CD4-positive, alpha-beta T cell treated with Interleukin-21 for 1 hour (primary cell): Measurements from ENCODE around the gene TGFA.

Source experiments
- DNase-seq: peaks from one replicate; pipeline ENCODE4 v3.0.0-alpha.2; 2020

The TGFA gene

DNA sequence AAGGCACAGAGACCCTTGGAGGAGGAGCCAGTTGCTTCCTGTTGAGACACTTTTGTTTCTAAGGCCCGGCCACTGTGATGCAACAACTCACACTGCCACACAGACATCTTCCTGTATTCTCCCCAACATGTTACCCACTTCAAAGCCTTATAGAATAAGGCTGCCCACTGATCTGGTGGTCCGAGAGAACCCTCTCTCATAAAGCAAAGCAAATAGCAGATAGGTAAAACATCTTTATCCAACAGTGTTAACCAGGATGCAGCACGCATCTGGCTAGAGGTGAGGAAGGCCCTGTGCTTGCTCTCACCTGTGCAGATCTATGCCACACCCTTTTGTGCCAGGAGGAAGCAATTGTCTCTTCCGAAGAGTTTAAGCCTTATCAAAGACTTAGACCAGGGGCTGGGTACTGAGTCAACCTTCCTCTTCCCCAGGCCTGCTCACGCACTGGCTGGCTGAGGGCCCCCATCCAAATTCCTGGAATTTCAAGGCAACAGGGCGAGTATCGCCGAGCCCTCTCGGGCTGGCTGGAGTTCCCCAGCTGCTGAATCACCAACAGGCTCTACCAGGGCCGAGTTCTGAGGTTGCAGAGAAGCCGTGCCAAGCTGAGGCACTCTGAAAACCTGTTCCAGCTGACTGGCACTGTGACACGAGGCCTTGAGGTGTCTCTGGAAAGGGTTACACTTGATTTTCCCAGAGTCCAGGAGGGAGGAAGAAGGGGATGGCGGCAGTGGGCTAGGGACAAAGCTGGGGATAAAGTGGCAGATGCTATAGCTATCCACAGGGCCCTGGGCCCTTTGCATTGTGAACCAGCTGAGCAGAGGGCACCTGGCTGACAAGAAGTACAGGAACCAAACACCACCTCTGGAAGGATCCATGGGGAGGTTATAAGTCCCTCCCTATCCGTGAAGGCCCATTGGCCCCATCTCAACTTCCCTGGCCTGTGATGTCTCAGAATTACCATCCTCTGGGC, 29.3 kb downstream of the TGFA start:
- peak; percentile 38 for DNase-seq

DNA sequence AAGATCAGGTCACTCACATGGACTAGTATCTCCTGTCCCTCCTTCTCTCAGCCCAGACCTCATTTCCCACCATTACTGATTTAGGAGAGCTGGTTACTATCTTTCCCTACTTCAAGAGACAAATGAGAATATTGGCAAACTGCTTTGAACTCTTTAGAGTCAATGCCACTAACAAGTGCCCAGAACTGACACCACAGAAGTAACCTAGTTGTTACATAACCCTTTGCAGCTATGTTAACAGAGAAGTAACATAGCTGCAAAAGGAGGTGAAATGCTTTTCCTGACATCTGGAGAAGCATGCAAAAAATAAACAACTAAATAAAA, 30.0 kb downstream of the TGFA start:
- no peak for DNase-seq

DNA sequence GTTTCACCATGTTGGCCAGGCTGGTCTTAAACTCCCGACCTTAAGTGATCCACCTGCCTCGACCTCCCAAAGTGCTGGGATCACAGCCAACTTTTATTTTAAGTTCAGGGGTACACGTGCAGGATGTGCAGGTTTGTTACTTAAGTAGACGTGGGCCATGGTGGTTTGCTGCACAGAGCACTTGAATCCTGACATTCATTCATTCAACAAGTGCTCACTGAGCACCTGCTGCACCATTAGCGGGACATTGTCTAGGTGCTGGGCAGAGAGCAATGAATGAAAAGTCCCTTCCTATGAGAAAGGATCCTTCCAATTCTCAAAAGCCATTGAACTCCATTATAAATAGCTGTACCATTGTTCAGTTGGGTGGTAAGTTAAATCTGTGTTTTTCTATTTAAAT, 31.0 kb downstream of the TGFA start:
- no peak for DNase-seq

DNA sequence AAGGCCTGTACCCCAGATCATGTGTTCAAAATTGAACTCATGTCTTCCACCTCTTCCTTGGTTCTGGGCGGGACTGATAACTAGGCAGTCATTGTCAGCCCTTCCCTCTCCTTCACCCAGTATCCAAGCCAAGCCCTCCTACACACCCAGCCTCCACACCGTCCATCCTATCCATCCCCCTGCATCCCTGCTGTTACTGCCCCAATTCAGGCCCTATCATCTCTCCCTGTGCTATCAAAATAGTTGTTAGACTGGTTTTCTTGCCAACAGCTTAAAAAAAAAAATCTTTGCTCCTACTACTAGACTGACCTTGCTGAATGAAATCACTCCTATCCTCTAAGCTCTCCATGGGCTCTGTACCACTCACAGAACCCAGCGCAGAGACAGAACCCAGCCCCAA, 32.8 kb downstream of the TGFA start:
- DNase-seq, result no peak

DNA sequence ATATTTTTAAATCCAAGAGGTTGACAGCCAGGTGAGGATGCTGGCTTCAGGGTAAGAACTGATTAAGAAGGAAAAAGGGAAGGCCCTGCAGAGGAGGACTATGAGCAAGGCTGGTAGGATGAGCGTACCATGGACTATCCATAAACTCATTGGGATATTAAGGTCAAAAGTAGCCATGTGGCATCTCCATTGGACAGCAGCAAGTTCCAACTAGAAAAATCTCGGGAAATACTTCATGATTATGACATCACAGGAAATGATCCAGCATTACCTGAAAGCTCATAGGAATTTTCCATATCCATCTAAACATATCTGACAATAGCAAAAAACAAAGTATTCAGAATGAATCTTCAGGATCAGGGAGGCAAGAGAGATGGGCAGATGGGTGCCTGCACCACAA, 34.2 kb downstream of the TGFA start:
- DNase-seq, result no peak

DNA sequence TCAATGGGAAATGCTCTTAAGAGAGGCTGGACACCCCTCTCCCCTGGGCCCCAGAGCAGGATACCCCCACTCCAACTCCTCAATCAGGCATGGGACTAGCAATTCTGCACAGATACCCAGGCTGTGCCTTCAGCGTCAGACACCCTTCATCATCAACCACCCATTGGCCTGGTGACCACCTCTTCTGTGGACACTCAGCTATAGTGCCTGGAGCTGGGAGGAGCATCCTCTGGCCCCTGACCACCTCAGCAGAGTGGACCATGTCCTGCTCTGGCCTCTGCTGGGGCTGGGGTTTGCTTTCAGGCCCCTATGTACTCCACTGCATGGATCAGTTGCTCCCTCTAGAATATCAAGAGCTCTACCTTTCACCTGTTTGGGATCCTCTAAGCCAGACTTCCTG, 35.1 kb downstream of the TGFA start:
- DNase-seq, result no peak

DNA sequence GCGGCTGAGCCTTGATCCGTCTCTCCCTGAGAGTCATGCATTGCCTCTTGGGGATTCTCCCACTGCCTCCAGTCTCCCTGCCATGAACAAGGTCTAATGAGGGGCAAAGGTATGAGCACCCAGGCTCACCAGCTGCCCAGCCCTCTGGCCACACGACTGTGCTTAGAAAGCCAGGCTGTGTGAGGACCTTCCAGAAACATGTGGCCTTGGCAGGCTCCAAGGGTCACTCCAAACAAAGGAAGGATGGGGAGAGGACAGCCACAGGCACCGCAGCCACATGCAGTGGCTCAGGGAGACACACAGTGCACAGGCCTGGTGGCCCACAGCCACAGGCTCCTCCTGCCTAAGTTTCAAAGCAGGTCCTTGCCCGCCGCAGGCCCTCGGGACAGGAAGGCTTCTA, 35.8 kb downstream of the TGFA start:
- DNase-seq, result no peak

DNA sequence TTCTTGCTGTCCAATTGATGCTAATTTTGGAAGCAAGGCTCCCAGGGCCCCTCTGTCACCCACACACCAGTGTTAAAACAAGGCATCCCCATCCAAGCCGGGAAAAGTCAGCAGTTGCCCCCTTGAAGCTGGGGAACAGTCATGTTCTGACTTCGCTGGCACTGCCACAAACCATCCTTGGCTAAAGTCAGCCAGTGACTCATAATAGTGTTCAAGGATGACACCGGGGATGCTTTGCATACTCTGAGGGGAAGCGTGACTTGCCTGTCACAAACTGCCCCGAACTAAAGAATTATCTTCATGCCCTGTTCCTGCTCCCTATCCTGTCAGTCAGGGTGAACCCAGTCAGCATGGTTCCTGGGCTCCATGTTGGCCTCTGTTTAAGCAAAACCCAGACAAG, 37.0 kb downstream of the TGFA start:
- DNase-seq, result no peak

DNA sequence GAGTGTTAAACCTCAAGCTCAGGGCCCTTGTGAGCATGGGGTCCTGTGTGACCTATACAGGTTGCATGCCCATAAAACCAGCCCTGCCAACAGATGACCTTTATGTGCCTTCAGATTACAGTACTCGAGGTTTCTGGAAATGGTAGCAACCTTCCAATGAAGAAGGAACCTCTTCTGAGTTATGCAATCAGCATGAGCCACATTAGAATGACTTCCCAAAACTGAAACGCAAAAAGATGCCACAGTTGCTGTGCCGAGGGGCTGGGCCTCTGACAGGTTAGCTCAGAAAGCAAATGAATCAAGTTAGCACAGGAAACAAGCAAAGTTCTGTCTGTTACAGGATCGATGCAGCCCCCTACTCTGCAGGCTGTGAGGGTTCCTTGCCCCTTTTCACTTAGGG, 37.7 kb downstream of the TGFA start:
- no peak for DNase-seq

DNA sequence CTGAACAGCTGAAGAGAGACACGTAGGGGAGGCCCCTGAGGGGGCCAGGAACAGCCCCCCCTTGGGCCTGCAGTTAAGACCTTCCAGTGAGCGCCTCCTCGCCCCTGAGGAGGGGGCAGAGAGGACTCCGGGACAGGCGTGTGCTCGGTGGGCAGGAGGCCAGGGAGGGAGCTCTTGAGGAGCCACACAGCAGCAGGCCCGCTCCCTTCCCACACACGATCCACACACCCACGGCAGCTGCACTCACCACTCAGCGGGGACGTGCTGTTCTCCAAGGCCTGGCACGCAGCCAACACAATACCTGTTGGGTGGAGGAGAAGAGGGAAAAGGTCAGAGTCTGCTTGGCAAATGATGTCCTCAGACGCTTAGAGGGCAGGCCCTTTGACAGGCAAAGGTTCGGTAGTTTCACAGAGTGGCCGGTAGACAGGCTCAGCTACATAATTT, 39.0 kb downstream of the TGFA start:
- no peak for DNase-seq

DNA sequence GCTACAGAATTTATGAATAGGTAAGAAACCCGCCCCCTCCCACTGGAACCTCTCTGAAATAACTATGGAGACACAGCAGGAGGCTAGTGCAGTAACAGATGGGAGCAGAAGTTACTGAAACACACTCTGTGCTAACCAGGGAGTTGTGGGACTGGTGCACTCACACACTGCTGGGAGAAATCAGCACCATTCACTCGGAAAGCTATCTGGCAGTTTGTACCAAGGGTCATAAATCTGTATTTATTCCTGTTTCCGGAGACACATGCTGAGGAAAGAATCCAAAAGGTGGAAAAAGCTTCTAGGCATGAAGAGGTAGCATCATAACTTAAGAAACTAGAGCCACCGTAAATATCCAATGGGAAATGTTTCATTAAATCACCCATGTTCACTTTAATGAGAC, 39.9 kb downstream of the TGFA start:
- no peak for DNase-seq

DNA sequence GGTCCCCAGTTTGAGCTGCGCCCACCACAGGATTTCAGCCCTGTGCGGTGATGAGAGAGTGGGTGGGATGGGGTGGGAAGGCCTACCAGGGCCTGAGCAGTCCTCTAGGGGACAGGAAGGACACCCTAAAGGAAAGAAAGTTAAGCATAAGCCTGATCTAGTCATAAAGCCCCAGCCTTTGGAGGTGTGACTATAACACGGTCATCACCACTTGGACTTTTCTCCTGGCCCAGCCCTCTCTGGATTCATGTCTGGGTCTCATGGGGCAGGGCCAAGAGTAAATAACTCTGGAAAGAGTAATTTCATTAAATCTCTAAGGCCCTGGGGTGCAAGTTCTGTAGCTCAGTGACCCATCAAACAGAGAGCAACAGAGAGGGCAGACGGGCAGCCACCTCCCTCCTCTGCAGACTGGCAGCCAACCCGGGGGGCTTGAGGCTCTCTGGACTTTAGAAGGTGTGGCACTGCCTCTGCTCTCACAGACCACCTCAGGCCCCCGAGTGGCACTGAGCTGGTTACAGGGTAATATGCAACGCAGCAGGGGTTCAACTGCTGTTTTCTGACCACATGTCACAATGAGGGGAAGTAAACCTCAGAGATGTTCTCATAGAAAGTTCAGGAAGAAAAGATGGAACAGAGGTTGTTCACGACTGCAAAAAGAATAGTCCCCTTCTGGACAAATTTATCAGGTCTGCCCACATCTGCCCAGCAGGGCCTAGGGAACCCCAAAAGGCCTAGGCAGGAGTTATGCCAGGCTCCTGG, 41.5 kb downstream of the TGFA start:
- no peak for DNase-seq

DNA sequence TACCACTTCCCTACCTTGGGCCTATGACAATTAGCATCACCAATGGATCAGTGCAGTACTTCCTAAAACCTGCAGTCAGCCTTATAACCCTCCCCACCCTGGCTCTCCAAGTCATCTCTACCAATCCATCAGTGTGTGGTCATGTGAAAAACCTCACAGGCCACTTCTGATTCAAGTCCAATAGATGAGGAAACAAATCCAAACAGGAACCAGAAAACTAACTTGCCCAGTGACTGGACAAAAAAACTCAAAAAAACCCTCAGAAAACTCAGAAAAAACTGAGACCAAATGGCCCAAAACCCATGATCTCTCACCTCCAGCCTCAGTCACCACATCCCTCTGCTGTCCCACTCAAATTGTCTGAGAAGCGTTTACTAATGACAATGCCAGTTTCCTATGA, 43.3 kb downstream of the TGFA start:
- no peak for DNase-seq

DNA sequence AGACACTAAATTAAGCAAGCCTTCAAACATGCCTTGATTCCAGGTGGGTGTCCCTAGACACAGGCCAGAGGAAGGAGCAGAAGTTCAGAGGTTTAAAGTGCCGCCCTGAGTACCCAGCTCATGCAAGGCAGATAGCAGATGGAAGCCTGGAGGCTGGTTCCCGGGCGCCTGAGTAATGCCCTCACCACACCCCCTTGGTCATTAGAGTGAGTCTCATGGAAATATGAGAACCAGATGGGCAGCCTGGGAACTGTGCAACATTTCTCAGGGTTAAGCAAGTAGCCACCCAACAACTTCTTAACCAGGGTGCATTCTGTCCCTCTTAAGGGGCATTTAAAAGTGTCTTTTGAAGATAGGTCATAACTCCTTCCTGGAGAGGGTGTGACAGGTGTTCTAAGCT, 44.1 kb downstream of the TGFA start:
- DNase-seq, result no peak

DNA sequence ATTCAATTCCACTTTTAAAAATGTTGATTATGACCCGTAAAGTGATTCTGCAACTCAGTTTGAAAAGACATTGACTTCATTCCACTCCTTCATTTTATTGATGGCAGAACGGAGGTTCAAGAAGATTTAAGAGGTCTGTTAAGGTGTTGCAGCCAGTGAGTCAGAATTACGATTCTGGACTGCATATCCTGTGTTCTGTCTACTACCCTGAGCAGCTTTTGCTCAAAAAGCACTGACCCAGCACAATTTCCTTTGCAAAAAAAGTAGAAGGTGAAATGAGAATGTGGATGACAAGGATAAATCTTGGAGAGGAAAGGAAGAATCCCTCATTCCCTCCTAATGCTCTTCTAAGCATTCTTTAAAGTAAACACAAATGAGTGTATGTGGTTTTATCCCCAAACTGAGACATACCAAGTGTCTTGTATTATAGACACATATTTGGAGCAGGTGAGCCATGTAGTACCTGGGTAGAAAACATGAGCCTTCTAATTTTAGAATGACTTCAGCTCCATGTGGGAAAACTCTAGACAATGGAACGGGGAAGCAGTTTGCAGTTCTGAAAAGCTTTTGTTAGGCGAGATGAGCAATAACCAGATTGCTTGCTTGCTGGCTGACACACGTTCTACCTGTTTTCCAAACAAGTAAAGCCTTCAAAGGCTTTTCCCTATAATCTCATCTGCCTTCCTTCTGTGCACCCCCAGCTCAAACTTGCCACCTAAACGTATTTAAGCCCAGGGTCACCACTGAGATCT, 44.7 kb downstream of the TGFA start:
- DNase-seq, result no peak

DNA sequence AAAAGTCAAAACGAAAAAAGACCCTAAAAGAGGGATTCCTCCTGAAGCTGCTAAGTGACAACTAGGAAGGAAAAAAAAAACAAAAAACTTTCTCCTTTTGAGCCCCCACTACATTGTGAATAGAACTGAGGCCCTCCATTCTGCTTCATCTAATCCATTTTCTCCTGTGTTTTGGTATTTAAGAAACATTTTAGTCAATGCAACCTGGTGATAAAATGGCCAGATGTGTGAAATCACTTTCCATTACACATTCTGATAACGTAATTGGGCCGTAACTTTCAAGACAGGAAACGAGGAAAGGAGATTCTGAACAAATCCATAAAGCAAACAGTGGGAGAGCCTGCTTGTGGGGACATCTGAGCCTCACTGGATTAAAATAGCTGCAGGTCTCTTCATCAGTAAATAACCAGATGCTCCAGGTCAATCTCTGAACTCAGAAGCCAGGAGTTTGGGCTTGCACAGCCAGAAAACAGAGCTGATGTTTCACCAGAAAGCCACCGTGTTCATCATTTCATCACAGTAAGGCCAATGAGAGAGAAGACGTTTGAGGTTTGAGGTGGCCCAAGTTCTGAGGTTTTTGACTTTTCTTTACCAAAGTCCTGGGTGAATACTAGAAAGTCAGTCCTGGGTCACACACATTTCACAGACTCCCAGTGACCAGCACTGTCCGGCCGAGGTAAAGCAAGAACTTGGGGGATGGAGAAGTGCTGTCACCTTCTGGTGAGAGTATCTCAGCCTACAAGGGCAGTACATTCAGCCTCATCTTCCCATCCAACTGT, 47.8 kb downstream of the TGFA start:
- no peak for DNase-seq

DNA sequence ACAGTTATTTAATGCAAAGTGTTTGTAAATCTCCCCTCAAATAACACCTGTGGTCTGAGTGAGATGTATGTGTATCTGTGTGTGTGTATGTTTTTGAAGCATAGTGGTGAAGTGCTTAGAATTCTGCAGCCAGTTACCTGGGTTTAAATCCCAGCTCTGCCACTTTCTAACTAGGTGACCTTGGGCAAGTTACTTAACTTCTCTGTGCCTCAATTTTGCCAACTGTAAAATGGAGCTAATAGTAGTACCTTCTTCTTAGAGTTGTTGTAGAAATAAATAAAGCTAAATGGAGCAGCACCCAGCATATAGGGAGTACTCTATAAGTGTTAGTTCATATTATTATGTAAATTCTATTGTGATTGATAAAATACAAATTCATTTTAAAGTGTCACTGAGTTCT, 48.9 kb downstream of the TGFA start:
- no peak for DNase-seq

DNA sequence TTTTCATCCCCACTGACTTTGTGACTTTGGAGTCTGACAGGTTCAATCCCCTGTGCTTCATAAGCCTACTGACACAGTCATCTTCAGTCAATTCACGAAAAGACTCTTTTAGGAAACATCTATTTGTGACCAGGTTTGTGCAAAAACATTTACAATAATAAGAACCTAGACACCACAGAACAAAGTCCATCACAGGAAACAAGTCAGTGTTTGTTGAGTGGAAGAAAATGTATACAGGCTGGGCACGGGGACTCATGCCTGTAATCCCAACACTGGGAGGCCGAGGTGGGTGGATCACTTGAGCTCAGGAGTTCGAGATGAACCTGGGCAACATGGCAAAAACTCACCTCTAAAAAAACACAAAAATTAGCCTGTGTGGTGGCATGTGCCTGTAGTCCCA, 49.7 kb downstream of the TGFA start:
- no peak for DNase-seq

DNA sequence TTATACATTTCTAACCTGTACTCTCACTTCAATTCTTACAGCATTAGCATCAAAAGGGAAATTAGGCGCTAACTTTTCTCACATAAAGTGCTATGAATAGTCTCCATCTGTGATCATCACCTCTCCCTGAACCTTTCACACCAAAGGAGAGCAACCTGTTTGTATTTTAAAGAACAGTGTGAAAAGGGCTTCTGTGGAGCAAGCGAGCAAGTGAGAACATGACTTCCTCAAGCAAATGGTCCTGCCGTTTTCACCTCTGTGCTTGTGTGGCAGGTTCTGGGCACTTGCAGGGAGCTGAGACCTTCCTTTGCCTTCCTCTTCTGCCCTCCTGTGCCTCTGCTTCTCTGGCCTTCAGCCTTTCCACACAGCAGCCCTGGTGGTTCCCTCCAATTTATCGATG, 51.9 kb downstream of the TGFA start:
- no peak for DNase-seq

DNA sequence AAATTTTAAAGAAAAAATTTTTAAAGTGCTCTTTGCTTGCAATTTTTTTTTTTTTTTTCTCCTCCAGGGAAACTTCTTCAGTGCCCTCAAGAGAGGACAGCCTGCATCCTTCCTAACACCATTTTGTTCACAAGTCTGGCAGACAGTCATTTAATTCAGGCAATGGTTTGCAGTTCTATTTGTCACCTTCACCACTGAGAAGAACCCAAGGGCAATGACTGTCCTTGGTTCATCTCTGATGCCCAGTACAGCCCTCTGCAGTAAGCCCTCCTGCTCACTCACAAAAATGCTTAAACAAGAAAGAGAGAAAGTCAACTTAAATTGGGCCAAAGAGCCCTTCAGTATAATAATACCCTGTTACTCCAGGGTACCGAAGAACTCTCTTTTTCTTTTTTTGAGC, 52.4 kb downstream of the TGFA start:
- no peak for DNase-seq

DNA sequence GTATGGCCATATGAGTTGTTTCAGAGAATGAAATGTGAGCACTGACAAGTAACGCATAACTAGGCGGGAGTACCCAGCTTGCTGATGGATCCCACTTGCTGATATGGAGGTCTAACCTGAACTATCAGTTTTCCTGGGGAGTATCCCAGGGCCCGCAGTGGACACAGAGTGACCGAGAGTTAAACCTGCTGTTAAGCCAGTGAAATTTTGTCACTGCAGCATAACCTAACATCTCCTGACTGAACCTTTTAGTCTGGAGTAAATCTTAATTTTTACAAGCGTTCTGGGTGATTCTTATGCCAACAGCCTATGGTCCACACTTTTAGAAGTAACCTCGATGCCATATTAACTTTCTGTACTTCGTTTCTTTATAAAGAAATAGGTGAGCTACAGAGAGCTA, 54.4 kb downstream of the TGFA start:
- DNase-seq, result no peak

DNA sequence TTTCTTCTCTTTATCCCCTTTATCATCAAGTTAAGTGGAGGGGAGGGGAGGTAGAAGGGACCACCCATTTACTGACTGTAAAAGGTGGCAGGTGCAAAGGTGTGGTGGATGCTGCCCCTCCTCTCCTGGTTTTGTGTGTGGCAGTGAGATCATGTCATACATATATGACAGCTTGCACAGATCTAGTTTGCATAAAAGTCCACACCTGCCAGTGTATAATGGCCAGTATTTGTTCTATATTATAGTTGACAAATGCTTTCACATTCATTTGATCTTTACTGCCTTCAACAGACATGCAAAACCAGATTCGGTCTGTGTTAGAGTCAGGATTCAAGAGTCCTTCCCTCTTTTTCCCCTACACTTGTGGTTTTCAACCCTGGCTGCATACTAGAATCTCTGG, 55.1 kb downstream of the TGFA start:
- DNase-seq, result no peak

DNA sequence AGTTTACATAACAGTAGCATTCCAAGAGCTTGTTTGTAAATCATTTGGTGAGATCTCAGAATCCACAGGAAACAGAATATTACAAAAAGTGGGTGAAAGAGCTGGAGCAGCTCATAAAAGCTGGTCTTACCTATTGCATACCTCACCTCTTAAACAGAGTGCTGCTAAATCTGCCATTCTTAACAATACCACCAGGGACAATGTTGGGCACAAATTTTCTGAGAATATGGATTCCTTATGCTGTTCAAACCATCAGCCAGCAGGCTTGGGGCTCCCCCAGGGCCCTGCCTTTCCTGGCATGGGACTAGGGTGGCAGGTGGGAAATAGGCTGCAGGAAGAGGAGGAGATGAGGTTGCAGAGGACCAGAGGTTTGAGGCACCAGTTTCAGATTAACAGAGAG, 55.6 kb downstream of the TGFA start:
- DNase-seq, result no peak
